H9 (cell line): ENCODE measurements around the gene NEURL1. TPM values are rescaled to one million over a fixed set of nuclear protein-coding genes. Genes with fewer than 3 reads are reported as not detected.

ENCODE experiments used
- DNase-seq: peaks from one replicate; pipeline ENCODE4 v3.0.0-alpha.2; 2017
- H2AFZ ChIP-seq: one replicate; pipeline ENCODE4 v1.6.1; 2013; ENCODE audit warnings: mild to moderate bottlenecking, low read length, control low read depth, moderate library complexity
- H2AK5ac ChIP-seq: 2 replicates; pipeline ENCODE4 v1.6.1; 2013; ENCODE audit warnings: low read length, control low read depth, mixed read lengths; ENCODE audit not compliant: insufficient read length
- H2BK120ac ChIP-seq: one replicate; pipeline ENCODE4 v1.6.1; 2013; ENCODE audit warnings: low read depth, mild to moderate bottlenecking, low read length, control low read depth, inconsistent platforms; ENCODE audit not compliant: poor library complexity, severe bottlenecking
- H2BK12ac ChIP-seq: 2 replicates; pipeline ENCODE4 v1.6.1; 2013; ENCODE audit warnings: low read length, control low read depth, mixed read lengths, low read depth; ENCODE audit not compliant: insufficient read length
- H2BK15ac ChIP-seq: 2 replicates; pipeline ENCODE4 v1.6.1; 2013; ENCODE audit warnings: low read depth, low read length, control low read depth
- H2BK20ac ChIP-seq: one replicate; pipeline ENCODE4 v1.6.1; 2013; ENCODE audit warnings: low read depth, mild to moderate bottlenecking, low read length, control low read depth, inconsistent platforms; ENCODE audit not compliant: poor library complexity, severe bottlenecking
- H2BK5ac ChIP-seq: 2 replicates; pipeline ENCODE4 v1.6.1; 2013; ENCODE audit warnings: low read length, control low read depth, mixed read lengths; ENCODE audit not compliant: insufficient read length
- H3K14ac ChIP-seq: 2 replicates; pipeline ENCODE4 v1.6.1; 2013; ENCODE audit warnings: low read length, control low read depth; ENCODE audit not compliant: insufficient read depth
- H3K18ac ChIP-seq: 2 replicates; pipeline ENCODE4 v1.6.1; 2013; ENCODE audit warnings: low read depth, mild to moderate bottlenecking, mixed read lengths, low read length, control low read depth; ENCODE audit not compliant: insufficient read length
- H3K23ac ChIP-seq: 2 replicates; pipeline ENCODE4 v1.6.1; 2013; ENCODE audit warnings: low read length, control low read depth, mixed read lengths, low read depth; ENCODE audit not compliant: insufficient read length
- H3K23me2 ChIP-seq: 2 replicates; pipeline ENCODE4 v1.6.1; 2013; ENCODE audit warnings: low read depth, mild to moderate bottlenecking, mixed read lengths, low read length, control low read depth; ENCODE audit not compliant: insufficient read length, poor library complexity, severe bottlenecking
- H3K27ac ChIP-seq: 2 replicates; pipeline ENCODE4 v1.5.1; 2013; ENCODE audit warnings: low read length, control low read depth, mixed read lengths, low read depth; ENCODE audit not compliant: insufficient read length
- H3K27me3 ChIP-seq: 2 replicates; pipeline ENCODE4 v1.6.1; 2013; ENCODE audit warnings: low read length, control low read depth, inconsistent platforms; ENCODE audit not compliant: insufficient read depth
- H3K4ac ChIP-seq: 2 replicates; pipeline ENCODE4 v1.6.1; 2013; ENCODE audit warnings: low read depth, mild to moderate bottlenecking, control low read depth, inconsistent platforms, low read length, moderate library complexity
- H3K4me1 ChIP-seq: 2 replicates; pipeline ENCODE4 v1.6.1; 2013; ENCODE audit warnings: low read length, control low read depth, inconsistent platforms; ENCODE audit not compliant: insufficient read depth
- H3K4me2 ChIP-seq: 2 replicates; pipeline ENCODE4 v1.6.1; 2013; ENCODE audit warnings: low read length, control low read depth, mixed read lengths; ENCODE audit not compliant: insufficient read length, insufficient read depth
- H3K56ac ChIP-seq: 2 replicates; pipeline ENCODE4 v1.6.1; 2013; ENCODE audit warnings: low read depth, mild to moderate bottlenecking, mixed read lengths, low read length, control low read depth; ENCODE audit not compliant: insufficient read length
- H3K79me1 ChIP-seq: 2 replicates; pipeline ENCODE4 v1.6.1; 2013; ENCODE audit warnings: low read depth, mild to moderate bottlenecking, moderate library complexity, low read length, control low read depth, inconsistent platforms; ENCODE audit not compliant: insufficient read depth, poor library complexity, severe bottlenecking
- H3K79me2 ChIP-seq: 2 replicates; pipeline ENCODE4 v1.6.1; 2013; ENCODE audit warnings: low read length, control low read depth, inconsistent platforms; ENCODE audit not compliant: insufficient read depth
- H3K9ac ChIP-seq: 2 replicates; pipeline ENCODE4 v1.6.1; 2013; ENCODE audit warnings: low read length, control low read depth, mixed read lengths; ENCODE audit not compliant: insufficient read length; ENCODE audit errors: extremely low read depth
- H3K9me3 ChIP-seq: one replicate; pipeline ENCODE4 v1.6.1; 2013; ENCODE audit warnings: low read depth, low read length, inconsistent platforms; ENCODE audit not compliant: control insufficient read depth
- H3T11ph ChIP-seq: one replicate; pipeline ENCODE4 v1.6.1; 2013; ENCODE audit warnings: mild to moderate bottlenecking, low read length, control low read depth, inconsistent platforms
- H4K20me1 ChIP-seq: one replicate; pipeline ENCODE4 v1.6.1; 2013; ENCODE audit not compliant: control insufficient read depth, insufficient read length, insufficient read depth
- H4K5ac ChIP-seq: 2 replicates; pipeline ENCODE4 v1.6.1; 2013; ENCODE audit warnings: low read depth, mild to moderate bottlenecking, mixed read lengths, low read length, control low read depth; ENCODE audit not compliant: insufficient read length
- H4K8ac ChIP-seq: replicated peaks from 2 replicates; pipeline ENCODE4 v1.6.1; 2013; ENCODE audit warnings: low read length, control low read depth, mixed read lengths, low read depth; ENCODE audit not compliant: insufficient read length
- H4K91ac ChIP-seq: 2 replicates; pipeline ENCODE4 v1.6.1; 2013; ENCODE audit warnings: low read depth, mild to moderate bottlenecking, moderate library complexity, mixed read lengths, low read length, control low read depth; ENCODE audit not compliant: insufficient read length
- H3K27ac Mint-ChIP-seq, 3 experiments: 2 replicates in 2 of 3; 3 replicates in 1 of 3; pipeline ENCODE4 v1.8.0; 2020 to 2021; ENCODE audit warnings: mixed read lengths in 3 of 3, mild to moderate bottlenecking in 1 of 3, moderate library complexity in 1 of 3
- H3K27me3 Mint-ChIP-seq: 2 replicates; pipeline ENCODE4 v1.8.0; 2021; ENCODE audit warnings: low read depth, mild to moderate bottlenecking, moderate library complexity, mixed read lengths
- H3K36me3 Mint-ChIP-seq, 3 experiments: 2 replicates in 2 of 3; 3 replicates in 1 of 3; pipeline ENCODE4 v1.8.0; 2020 to 2021; ENCODE audit warnings: low read depth in 3 of 3, mixed read lengths in 3 of 3; ENCODE audit not compliant: insufficient read depth in 1 of 3
- H3K4me1 Mint-ChIP-seq, 2 experiments: 2 replicates each; pipeline ENCODE4 v1.8.0; 2020; ENCODE audit warnings: mixed read lengths in 2 of 2
- H3K4me3 Mint-ChIP-seq, 2 experiments: 2 replicates in 1 of 2; 3 replicates in 1 of 2; pipeline ENCODE4 v1.8.0; 2020 to 2021; ENCODE audit warnings: mild to moderate bottlenecking in 2 of 2, mixed read lengths in 2 of 2, moderate library complexity in 1 of 2
- H3K9me3 Mint-ChIP-seq, 2 experiments: 2 replicates in 1 of 2; 3 replicates in 1 of 2; pipeline ENCODE4 v1.8.0; 2020; ENCODE audit warnings: mild to moderate bottlenecking in 2 of 2, mixed read lengths in 2 of 2, moderate library complexity in 1 of 2
- WGBS: extraction: QIAGEN DNeasy Blood & Tissue Kit; methylation state at CpG from one replicate; pipeline ENCODE4 v1.1.7; 2013; ENCODE audit warnings: missing lambda C conversion rate, low lambda C conversion rate, mixed read lengths; ENCODE audit not compliant: insufficient read length; ENCODE audit errors: extremely low coverage; 5-methylcytosine and 5-hydroxymethylcytosine counted together
- total RNA-seq: library from RNA; stranded (reverse); gene quantifications from 2 replicates; pipeline ENCODE4 v1.2.1, GENCODE V29; 2021
- TF ChIP-seq, protein P1 (sequence below): fragments of 200-600 bp; sonication (generic); conservative IDR thresholded peaks from 3 replicates; pipeline ENCODE4 v1.8.0; 2021; ENCODE audit warnings: antibody characterized with exemption, mild to moderate bottlenecking

Gene NEURL1
- total RNA-seq, 1 experiment from 2014 or later, result 1.2 TPM

DNA sequence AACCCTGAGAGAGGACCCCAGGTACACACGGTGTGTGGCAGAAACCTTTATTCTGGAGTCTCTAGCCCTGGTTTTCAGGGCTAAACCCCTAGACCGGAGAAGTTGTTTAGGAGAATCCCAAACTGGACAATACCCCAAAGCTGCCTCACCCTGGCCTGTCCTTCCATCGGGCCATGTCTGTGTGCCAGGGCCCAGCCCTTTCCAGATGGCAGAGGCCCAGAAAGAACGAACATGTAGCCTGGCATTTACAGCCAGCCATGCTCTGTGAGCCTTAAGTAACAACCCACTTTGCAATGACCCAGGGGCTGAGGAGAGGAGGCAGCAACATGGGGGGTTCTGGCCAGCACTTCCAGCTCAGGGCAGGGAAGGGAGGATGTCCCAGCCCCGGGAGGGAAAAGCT, 142.1 kb downstream of the NEURL1 start:
- Histone ChIP-seq H2BK20ac (no peak overlapping the region), H2AFZ (no peak overlapping the region), H4K5ac (no peak overlapping the region), H3K27ac (no peak overlapping the region), H3K4ac (peak overlapping the region; percentile 49; the same call in 1 of the 2 replicates), H3K14ac (peak overlapping the region; percentile 43; the same call in 1 of the 2 replicates), H2AK5ac (no peak overlapping the region), H2BK15ac (no peak overlapping the region), H3K23ac (no peak overlapping the region), H2BK120ac (no peak overlapping the region), H3K56ac (no peak overlapping the region), H3T11ph (no peak overlapping the region), H3K27me3 (no peaks in the 10 kb centered on the region), H3K79me1 (no peaks in the 10 kb centered on the region), H4K91ac (no peak overlapping the region), H3K23me2 (no peaks in the 10 kb centered on the region), H3K4me2 (no peak overlapping the region), H3K79me2 (no peaks in the 10 kb centered on the region), H4K20me1 (no peaks in the 10 kb centered on the region), H3K9me3 (no peaks in the 10 kb centered on the region), H2BK5ac (no peak overlapping the region), H4K8ac (no peak overlapping the region), H3K18ac (peak overlapping the region; percentile 71), H3K9ac (no peak overlapping the region), H2BK12ac (no peak overlapping the region), H3K4me1 (peaks cover 17% of the 10 kb centered on the region; the same call in 1 of the 2 replicates)
- TF ChIP-seq, protein P1, sequence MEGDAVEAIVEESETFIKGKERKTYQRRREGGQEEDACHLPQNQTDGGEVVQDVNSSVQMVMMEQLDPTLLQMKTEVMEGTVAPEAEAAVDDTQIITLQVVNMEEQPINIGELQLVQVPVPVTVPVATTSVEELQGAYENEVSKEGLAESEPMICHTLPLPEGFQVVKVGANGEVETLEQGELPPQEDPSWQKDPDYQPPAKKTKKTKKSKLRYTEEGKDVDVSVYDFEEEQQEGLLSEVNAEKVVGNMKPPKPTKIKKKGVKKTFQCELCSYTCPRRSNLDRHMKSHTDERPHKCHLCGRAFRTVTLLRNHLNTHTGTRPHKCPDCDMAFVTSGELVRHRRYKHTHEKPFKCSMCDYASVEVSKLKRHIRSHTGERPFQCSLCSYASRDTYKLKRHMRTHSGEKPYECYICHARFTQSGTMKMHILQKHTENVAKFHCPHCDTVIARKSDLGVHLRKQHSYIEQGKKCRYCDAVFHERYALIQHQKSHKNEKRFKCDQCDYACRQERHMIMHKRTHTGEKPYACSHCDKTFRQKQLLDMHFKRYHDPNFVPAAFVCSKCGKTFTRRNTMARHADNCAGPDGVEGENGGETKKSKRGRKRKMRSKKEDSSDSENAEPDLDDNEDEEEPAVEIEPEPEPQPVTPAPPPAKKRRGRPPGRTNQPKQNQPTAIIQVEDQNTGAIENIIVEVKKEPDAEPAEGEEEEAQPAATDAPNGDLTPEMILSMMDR, result no peak
- Mint-ChIP-seq H3K9me3 (no peaks in the 10 kb centered on the region), H3K4me1 (peaks cover 52 to 64% of the 10 kb centered on the region in 2 experiments), H3K36me3 (no peaks in the 10 kb centered on the region; a peak in 3 of 7 replicates), H3K27ac (peak overlapping the region in 2 of 3 experiments; percentile 40 to 79; a peak in 3 of 7 replicates), H3K4me3 (no peak overlapping the region; a peak in 1 of 5 replicates), H3K27me3 (no peaks in the 10 kb centered on the region; the same call in none of the 2 replicates)
- no peak for DNase-seq
- WGBS, result no CpG with 5 or more reads among the region's 5 CpGs
